Fibroblast of mammary gland (primary cell): ENCODE results near the gene LRMDA.

Experiments
- DNase-seq: peaks from one replicate; pipeline ENCODE4 v3.0.0-alpha.2; 2010; ENCODE audit warnings: low read depth
- H3K4me3 ChIP-seq: 2 replicates; pipeline ENCODE4 v1.5.1; 2011; ENCODE audit warnings: low read depth, mild to moderate bottlenecking, low read length, moderate library complexity; ENCODE audit not compliant: control insufficient read depth
- CTCF ChIP-seq: conservative IDR thresholded peaks from 2 replicates; pipeline ENCODE4 v1.5.1; 2011; ENCODE audit warnings: low read depth, low read length, inconsistent platforms; ENCODE audit not compliant: control insufficient read depth, insufficient read depth

LRMDA gene

GRCh38 chr10:75439811-75440210 lies 8.4 kb downstream of the LRMDA start:
- DNase-seq = no peak
- no peak for TF ChIP-seq CTCF
- no peak overlapping the region for H3K4me3 ChIP-seq

- no peak overlapping the region for H3K4me3 ChIP-seq
- no peak for DNase-seq
- no peak for TF ChIP-seq CTCF
These were observed 8.9 kb downstream of the LRMDA start for GRCh38 chr10:75440271-75440793.

- DNase-seq = no peak
- H3K4me3 ChIP-seq = no peak overlapping the region
- no peak for TF ChIP-seq CTCF
These were observed 9.8 kb downstream of the LRMDA start for GRCh38 chr10:75441196-75441595.

- TF ChIP-seq CTCF = no peak
- DNase-seq = no peak
- H3K4me3 ChIP-seq = no peak overlapping the region
These were observed 10.3 kb downstream of the LRMDA start for GRCh38 chr10:75441682-75442081.

GRCh38 chr10:75443362-75443761 lies 11.9 kb downstream of the LRMDA start:
- H3K4me3 ChIP-seq = no peak overlapping the region
- TF ChIP-seq CTCF = no peak
- DNase-seq = no peak

- DNase-seq = no peak
- H3K4me3 ChIP-seq = no peak overlapping the region
- no peak for TF ChIP-seq CTCF
These were observed 13.5 kb downstream of the LRMDA start for GRCh38 chr10:75444781-75445386.

- no peak for DNase-seq
- TF ChIP-seq CTCF = no peak
- no peak overlapping the region for H3K4me3 ChIP-seq
These were observed 15.1 kb downstream of the LRMDA start for GRCh38 chr10:75446508-75446907.
